ENCODE measurements around the gene IFT122.

Gene IFT122

DNA sequence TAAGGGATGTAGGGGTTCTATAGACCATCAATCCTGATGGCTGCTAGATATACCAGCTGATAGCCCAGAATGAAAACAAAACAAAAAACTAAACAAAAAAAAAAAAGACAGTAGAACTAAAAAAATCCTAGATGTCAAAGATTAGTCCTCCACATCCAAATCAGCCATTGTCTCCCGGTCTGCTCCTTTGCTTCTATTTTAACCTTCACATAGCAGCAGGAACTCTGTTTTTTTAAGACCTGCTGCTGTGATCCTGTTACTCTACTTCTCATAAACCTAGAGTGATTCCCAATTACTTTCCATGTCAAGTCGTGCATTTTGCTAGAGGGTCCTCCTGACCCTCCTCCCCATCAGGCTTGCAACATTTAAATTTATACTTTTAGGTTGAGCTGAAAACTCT lies 2.5 kb downstream of the IFT122 start:
- DNase-seq: no peak

DNA sequence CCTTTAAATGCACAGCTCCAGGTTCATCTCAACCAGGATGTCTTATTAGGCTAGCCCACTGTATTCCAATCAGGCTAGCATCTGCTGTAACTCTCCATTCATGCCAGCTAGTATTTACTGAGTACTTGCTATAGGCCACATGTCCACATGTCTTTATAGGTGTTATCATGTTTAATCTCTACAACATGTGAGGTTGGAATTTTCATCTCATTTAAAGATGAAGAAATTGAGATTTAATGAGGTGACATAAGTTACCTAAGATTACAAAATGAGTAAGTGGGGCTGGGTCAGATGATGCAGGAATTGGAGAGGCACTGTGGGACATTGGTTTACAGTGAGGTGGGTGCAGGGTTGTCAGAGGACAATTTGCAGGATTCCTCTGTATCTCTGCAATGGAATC lies 2.9 kb downstream of the IFT122 start:
- no peak for DNase-seq

DNA sequence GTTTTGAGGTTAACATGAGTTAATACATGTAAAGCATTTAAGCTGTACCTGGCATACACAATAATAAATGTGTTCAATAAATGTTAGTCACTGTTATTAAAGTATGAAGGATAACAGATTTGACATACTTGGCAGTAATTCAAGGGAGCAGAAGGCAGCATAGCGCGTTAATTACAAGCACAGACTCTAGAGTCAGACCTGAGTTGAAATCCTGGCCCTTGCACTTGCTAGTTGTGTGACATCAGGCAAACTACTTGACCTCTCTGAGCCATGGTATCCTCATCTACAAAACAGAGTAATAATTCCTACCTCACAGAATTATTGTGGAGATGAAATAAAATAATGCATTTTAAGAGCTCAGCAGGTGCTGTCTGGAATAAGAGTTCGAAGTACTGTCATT lies 5.4 kb downstream of the IFT122 start:
- DNase-seq: no peak

DNA sequence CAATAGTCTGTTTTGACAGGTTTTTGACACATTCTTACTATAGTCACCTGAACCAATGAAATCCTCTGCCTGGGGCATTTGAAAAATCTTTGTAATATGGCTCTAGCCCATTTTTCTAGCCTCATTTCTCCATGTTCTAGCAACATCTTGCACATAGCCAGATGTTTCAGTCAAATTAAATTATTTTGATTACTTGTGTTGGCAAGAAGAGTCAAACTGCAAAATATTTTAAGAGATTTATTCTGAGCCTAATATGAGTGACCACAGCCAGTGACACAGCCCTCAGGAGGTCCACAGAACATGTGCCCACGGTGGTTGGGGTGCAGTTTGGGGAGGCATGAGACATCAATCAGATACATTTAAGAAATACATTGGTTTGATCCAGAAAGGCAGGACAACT lies 6.9 kb downstream of the IFT122 start:
- no peak for DNase-seq

DNA sequence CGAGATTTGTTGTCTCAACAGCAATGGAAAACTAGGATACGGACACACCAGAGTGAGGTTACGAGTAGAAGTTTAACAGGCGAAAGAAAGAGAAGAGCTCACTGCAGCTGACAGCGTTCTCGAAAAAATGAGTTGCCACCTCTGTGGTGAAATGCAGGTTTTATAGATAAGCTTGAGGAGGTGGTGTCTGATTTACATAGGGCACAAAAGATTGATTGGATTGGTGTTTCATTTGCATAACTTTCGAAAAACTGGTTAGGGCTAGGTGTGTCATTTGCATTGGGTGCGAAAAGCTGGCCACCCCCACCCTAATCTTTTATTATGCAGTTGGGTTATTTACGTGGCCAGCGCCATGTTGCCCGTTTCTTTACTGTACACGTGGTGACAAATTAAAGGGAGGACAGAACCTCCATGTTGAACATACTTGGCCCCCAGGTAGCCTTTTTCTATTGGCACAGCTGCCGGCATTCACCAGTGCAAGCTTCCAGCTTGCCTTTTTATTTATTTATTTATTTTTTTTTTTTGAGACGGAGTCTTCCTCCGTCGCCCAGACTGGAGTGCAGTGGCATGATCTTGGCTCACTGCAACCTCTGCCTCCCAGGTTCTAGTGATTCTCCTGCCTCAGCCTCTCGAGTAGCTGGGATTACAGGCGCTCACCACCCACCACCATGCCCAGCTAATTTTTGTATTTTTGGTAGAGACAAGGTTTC lies 8.3 kb downstream of the IFT122 start:
- no peak for DNase-seq

DNA sequence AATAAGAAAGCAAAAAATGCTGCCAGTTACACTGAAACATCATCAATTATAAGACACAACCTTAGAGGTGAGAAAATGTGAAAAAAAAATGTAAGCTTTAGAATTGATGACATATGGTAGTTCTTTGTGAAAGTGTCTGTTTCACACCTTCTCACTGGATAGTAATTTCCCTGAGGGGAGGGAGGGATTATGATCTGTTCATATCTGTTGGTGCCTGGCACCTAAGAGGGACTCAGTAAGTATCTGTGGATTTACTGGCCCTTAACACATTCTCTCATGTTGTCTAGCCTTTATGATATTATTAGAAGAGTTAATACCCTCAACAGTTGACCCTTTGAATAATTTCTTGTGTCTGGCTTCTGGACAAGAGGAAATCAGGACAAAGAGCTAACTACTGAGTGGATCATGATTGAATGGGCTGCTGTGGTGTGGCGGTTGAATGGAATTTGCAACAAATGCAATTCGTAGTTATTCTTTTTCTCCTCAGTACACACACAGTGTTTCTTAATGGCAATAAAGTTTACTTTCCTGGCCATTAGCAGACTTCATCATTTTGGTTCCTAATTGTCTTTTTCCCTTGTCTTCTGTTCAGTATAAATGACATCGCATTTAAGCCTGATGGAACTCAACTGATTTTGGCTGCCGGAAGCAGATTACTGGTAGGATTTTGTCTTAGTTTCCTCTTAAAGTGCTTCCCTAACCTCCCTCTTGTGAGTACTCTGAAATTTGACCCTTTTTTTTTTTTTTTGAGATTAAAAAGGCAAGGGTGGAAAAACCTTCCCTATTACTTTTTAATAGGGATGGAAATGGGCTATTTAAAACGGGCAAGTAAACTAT lies 9.5 kb downstream of the IFT122 start:
- no peak for DNase-seq

DNA sequence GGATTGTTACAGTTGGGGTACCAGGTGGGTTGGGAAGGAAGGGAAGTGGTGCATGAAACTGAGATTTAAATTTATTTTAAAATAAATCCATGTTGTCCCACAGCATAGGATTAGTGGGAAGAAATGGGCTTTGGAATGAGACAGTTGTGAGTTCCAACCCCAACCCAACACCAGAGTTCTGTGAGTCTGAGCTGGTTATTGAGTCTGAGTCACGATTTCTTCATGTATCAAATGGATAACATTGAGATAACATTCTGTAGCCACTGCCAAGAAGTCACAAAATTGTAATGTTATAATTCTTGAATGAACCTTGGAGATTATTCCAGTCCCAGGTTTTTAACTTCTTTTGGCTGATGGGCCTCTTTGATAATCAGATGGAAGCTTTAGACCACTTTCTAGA lies 13.7 kb downstream of the IFT122 start:
- DNase-seq: no peak

DNA sequence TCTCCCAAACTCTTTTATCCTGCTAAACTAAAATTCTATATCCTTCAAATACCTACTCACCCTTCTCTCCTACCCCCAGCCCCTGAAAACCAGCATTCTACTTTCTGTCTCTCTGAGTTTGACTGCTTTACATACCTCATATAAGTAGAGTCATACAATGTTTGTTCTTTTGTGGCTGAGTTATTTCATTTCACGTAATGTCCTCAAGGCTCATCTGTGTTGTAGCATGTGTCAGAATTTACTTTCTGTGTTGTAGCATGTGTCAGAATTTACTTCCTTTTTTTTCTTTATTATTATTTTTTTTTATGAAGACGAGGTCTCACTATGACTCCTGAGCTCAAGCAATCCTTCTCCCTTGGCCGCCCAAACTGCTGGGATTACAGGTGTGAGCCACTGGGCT lies 20.1 kb downstream of the IFT122 start:
- no peak for DNase-seq

DNA sequence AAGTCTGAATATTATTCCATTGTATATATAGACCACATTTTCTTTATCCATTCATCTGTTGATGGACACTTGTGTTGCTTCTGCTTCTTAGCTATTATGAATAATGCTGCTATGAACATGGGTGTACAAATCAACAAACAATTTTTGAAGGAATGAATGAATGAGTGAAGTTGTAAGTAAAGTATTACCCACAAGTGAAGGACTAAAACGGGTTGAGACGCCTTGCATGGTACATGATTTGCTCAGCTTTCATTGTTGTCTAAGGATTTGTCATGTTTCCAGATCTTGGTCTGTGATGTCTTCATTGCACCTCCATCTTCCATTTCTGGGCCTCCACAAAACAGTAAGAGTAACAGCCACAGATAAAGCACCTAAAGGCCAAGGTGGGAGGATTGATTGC lies 20.5 kb downstream of the IFT122 start:
- no peak for DNase-seq

DNA sequence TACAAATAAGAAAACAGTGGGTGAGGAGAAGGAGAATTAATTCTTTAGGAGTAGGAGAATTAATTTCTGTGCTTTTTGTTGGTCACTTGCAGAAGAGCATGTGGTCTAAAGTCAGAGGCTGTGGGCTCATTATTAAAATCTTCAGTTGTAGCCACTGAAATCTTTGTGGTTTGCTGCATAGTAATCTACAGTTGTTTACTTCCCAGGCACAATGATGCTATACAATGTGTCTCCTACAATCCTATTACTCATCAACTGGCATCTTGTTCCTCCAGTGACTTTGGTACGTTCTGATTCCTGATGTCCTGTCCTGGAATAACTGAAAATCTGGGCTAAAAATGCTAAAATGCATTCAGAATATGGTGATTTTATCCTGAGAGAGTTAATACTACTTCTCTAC lies 21.0 kb downstream of the IFT122 start:
- DNase-seq: peak; percentile 65

DNA sequence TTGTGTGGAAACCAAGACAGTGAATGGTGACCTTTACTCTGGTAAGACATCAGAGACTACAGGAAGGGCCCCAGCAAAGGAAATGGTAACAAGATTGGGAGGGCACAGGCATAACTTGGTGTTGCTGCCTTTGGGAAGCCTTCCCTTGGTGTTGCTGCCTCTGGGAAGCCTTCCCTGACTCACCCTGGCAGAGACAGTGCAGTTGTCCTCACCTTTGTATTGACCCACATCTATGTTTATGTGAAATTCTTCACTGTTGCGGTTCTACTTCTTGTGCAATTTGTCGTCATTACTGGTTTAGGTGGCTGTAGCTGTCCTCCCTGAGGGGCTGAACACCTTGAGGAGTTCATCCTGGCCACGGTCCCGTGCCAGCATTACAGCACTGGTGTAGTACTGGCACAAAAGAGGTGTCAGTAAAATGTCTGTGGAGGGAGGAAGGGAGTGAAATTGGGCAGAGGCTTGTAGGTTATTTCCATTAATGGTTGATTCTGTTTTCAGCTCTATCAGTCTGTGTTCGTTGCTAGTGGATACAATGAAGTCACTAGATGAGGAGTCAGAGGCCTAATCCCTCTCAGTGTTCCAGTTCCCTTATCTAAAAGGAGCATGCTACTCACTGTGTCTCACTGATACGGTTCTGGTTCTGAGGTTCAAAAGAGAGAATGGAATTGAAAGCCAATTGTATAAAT lies 21.6 kb downstream of the IFT122 start:
- DNase-seq: peak; percentile 22

DNA sequence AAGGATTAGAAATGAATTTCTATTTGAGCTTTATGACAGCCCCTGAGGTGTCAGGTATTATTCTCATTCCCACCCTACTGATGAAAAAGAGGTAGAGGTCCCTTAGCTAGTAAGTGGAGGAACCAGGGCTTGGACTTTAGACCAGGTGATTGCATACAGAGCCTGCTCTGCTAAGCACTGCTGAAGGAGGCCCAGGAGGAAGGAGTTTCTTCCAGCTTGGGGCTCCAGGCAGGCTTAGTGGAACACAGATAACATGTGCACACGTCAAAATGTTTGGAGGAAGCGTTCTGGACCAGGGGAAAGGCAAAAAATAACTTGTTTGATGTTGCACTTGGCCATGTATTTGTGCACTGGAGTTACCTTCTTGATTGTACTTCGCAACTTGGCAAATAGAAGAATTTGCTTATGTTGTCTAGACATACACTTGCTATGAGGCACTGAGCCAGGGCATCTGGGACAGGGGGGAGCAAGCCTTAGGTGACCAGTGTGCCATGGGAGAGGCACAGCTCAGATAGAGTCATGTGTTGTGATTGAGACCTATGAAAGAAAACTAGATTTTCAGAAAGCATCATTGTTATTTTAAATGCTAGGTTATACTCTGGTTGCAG lies 22.4 kb downstream of the IFT122 start:
- DNase-seq: no peak

DNA sequence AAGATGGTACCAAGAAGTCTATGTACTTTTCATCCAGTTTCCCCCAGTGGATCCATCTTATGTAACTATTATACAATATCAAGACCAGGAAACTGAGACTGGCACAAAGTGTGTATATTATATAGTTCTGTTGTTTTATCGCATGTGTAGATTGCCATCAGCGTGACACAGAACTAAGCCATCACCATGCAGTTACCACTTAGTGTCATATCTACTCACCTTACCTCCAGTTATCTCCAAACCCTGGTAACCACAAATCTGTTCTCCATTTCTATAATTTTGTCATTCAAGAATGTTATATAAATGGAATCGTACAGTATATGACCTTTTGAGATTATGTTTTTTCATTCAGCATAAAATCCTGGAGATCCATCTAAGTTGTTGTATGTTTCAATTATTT lies 23.1 kb downstream of the IFT122 start:
- no peak for DNase-seq

DNA sequence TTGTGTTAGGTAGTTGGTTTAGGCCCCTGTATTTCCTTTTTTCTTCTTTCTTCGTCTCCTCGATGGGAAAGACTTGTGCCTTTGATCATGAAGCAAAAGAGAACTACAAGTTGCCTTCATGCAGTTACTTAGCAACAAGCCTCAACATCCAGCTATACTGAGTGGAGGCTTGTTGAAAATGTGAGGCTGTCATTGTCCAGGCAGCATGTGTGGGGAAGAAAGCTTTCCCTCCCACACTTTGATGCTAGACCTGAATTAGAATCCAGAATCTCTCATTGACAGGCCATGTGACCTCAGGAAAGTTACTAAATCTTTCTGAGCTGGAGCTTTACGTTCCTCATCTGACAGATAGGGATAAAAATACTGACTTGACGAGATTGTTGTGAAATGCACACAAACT lies 23.7 kb downstream of the IFT122 start:
- DNase-seq: no peak

DNA sequence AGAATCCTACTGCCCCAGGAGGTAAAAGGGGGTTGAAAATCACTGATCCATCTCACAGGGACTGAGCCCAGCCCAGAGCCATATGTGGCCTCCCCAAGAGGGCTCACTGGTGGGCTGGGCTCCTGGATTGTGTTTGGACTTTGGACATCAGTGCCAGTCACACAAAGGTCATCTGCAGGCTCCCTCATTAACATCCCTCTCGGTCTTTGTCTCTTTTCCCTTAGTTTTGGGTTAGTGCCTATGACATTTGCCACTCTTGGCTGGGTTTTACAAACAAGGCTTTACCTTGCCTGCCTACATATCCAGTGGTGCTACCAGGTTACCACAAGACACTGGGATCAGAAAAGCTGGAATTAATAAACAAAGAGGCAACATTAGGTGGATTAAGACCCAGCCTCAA lies 27.9 kb downstream of the IFT122 start:
- DNase-seq: no peak

DNA sequence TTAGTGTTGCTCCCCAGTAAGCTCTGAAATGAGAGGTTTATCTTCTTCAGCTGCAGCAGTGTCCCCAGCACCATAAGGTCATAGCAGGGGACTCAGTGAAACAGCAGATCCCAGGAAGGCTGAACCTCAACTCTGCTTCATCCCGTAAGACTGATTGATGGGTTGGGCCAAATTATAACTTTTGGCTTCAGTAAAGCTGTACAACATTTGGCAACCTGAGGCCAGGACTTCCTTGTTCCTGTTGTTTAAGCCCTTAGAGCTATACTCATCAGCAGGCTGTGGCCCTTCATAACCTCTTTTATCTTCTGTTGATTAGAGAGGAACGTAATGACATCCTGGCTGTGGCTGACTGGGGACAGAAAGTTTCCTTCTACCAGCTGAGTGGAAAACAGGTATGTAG lies 29.0 kb downstream of the IFT122 start:
- no peak for DNase-seq

DNA sequence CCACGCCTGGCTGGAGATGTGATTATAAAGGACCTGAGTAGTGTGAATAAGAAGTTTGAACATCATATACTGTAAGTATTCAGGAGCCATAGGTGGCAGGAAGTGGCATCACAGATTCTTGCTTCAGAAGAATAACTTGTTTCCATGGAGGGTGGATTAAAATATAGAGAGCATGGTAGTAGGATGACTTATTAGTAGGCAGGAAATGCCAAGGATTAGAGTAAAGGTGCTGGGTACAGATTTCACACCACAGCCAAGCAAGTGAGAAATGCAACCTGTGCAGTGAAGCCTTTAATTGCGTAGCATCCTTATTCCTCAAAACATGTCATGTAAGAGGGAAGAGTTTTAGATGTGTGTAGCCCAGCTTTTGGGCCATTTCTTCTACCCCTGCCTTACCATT lies 30.8 kb downstream of the IFT122 start:
- no peak for DNase-seq

DNA sequence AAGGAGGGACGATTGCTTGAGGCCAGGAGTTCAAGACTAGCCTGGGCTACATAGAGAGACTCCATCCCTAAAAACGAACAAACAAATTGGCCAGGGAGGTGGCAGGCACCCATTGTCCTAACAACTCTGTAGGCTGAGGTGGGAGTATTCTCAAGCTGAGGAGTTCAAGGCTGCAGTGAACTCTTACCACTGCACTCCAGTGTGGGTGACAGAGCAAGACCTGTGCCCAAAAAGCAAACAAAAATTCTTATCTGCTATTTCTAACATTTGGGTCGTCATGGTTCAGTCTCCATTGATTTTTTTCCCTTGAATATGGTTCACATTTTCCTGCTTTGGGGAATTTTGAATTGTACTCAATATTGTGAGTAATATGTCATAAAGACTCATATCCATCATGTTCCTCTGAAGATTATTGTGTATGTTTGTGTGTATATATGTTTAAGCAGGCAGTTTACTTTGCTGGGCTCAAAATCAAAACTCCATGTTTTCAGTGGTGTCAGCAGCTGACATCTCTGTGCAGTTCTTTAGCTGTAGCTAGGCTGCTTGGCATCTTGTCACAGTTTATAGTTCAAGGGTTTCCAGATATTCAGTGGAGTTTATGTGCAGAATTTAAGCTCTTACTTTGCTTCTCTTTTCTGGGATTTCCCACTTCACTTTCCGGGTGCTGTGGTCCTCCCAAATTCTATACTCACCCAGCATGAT lies 33.2 kb downstream of the IFT122 start:
- no peak for DNase-seq

DNA sequence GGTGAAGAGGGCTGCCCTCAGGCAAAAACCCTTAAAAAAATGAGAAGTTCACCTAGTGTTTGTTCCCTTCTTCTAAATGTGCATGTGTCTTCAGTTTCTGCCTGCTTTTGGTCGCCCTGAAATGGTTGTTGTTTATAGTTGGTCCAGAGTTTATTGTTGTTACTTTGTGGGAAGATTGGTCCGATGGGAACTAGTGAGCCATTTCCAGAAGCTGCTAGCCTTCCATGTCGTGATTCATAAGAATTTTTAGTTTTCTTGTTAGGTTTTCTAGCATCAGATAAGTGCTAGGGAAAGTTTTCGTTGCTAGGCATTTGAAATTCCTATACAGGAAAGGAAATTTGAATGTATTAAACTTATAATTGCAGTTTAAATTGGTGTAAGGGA lies 33.7 kb downstream of the IFT122 start:
- no peak for DNase-seq

DNA sequence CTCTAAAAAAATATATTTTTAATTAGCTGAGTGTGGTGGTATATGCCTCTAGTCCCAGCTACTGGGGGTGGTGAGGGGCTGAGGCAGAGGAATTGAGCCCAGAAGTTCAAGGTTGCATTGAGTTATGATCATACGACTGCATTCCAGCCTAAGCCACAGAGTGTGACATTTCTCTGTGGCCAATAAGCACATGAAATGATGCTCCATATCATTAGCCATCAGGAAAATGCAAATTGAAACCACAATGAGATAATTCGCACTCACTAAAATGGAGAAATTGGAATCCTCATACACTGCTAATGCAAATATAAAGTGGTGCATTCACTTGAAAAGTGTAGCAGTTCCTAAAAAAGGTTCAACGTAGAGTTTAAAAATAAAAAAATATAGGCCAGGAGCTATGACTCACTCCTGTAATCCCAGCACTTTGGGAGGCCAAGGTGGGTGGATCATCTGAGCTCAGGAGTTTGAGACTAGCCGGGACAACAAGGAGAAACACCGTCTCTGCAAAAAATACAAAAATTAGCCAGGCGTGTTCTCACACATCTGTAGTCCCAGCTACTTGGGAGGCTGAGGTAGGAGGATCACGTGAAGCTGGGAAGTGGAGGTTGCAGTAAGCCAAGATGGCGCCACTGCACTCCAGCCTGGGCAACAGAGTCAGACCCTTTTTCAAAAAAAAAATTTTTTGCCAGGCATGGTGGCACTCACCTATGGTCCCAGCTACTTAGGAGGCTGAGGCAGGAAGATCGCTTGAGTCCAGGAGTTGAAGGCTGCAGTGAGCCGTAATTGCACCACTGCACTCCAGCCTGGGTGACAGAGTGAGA lies 35.2 kb downstream of the IFT122 start:
- no peak for DNase-seq

DNA sequence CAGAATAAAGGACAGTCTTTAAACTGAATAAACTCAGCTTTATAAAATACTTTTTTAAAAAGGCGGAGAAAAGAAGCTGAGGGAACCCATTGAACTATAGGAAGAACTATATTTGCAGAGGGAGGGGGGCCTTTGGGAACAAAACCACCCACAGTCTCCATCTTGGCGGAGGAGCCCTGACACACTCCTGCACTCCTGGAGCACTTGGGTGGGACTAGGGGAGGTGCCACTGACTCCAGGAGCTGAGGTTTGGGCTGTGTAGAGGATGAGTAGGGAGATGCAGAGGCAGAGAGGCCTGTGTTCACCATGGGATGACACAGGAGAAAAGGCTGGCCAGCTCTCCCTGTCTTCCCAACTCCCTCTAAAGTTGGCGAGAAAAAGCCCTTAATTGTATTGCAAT lies 35.8 kb downstream of the IFT122 start:
- no peak for DNase-seq

DNA sequence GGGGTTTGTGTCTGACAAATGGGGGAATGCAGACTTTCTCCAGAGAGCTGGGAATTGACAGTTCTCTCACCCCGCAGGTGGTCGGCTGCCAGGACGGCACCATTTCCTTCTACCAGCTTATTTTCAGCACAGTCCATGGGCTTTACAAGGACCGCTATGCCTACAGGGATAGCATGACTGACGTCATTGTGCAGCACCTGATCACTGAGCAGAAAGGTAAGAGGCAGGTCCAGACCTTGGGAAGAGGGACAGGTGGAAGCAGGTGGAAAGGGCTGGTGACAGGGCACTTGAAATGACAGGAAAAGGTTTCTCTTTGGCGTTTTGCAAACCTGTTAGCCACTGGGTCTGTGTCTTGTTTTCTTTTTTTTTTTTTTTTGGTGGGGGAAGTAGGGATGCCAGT lies 36.6 kb downstream of the IFT122 start:
- no peak for DNase-seq

Data from EL (cell line).